DMS53 treated with DMSO at 0.1 percent for 48 hours (cell line): ENCODE results near the gene CD2.

ENCODE experiments used
- DNase-seq: peaks from one replicate; lab custom pipeline; 2025; ENCODE audit not compliant: unreplicated experiment; lab: John Stamatoyannopoulos, UW

CD2 gene

GRCh38 chr1:116754198-116754977 lies at the start of gene CD2:
TSS of gene CD2 (plus strand) at chr1:116754430. CDS start at chr1:116754493, 63 bp downstream.
- DNase-seq, result no peak

- DNase-seq, result no peak
Observed at GRCh38 chr1:116706123-116706522, 48.1 kb upstream of the CD2 start.

GRCh38 chr1:116706841-116707240 lies 47.4 kb upstream of the CD2 start:
- DNase-seq, result no peak

GRCh38 chr1:116708255-116708900 lies 45.9 kb upstream of the CD2 start:
- no peak for DNase-seq

- no peak for DNase-seq
Observed at GRCh38 chr1:116709666-116710167, 44.5 kb upstream of the CD2 start.

- DNase-seq, result no peak
Observed at GRCh38 chr1:116710420-116711262, 43.6 kb upstream of the CD2 start.

- DNase-seq, result no peak
Observed at GRCh38 chr1:116711263-116711840, 42.9 kb upstream of the CD2 start.

GRCh38 chr1:116712510-116712909 lies 41.7 kb upstream of the CD2 start:
- DNase-seq, result no peak

- no peak for DNase-seq
Observed at GRCh38 chr1:116713474-116713873, 40.8 kb upstream of the CD2 start.

- no peak for DNase-seq
Observed at GRCh38 chr1:116716391-116716790, 37.8 kb upstream of the CD2 start.

- DNase-seq, result no peak
Observed at GRCh38 chr1:116717318-116717717, 36.9 kb upstream of the CD2 start.

- no peak for DNase-seq
Observed at GRCh38 chr1:116720364-116721038, 33.7 kb upstream of the CD2 start.

- DNase-seq, result no peak
Observed at GRCh38 chr1:116721039-116721405, 33.2 kb upstream of the CD2 start.

- no peak for DNase-seq
Observed at GRCh38 chr1:116721451-116722007, 32.7 kb upstream of the CD2 start.

- DNase-seq, result no peak
Observed at GRCh38 chr1:116722016-116722838, 32.0 kb upstream of the CD2 start.

- DNase-seq, result peak; percentile 5
Observed at GRCh38 chr1:116724765-116725375, 29.4 kb upstream of the CD2 start.

GRCh38 chr1:116725798-116726197 lies 28.4 kb upstream of the CD2 start:
- DNase-seq, result no peak

GRCh38 chr1:116726872-116727820 lies 27.1 kb upstream of the CD2 start:
- DNase-seq, result no peak
